ENCODE data around the gene TUB. TPM values are rescaled to one million over a fixed set of nuclear protein-coding genes. Genes with fewer than 3 reads are reported as not detected.
A peak's percentile ranks its signal among the peaks of the same experiment; 100 is the strongest.

TUB gene
- polyA plus RNA-seq, result 0.40 to 0.97 TPM (median 0.84 TPM) in 3 replicates
- polyA plus RNA-seq (2011; ENCODE audit: low read depth), result 0.10 TPM
- polyA plus RNA-seq (2011; cell fraction: cytosol; rRNA removed), result 0.45 and 0.55 TPM in 2 replicates
- 0.92 and 1.1 TPM in 2 replicates for polyA plus RNA-seq (2011; cell fraction: nucleus; rRNA removed)
- polyA plus RNA-seq (2012; ENCODE audit: low replicate concordance), result 0.14 and 0.87 TPM in 2 replicates
- polyA minus RNA-seq, result 0.53 to 2.0 TPM (median 0.83 TPM) in 3 replicates
- polyA minus RNA-seq (2011; cell fraction: cytosol; rRNA and poly(A)+ RNA removed), result 1.3 TPM
- 0.32 and 0.62 TPM in 2 replicates for polyA minus RNA-seq (2011; cell fraction: nucleus; rRNA and poly(A)+ RNA removed)

- H3K27me3 ChIP-seq (ENCODE audit: control insufficient read depth, extremely low read depth, insufficient read depth, low read length), result peaks cover 11% of the 10 kb centered on the region
- dilution Hi-C loops (cut with MboI; ENCODE audit: extremely low pct_ligation_motif_present, low sequenced_read_pairs), result no loop called here
- TF ChIP-seq EZH2 (IDR thresholded peaks at IDR 0.05; ENCODE audit: low read length), result peak; percentile 55
- TF ChIP-seq CTCF (optimal IDR thresholded peaks at IDR 0.05 in 1 of 3, IDR thresholded peaks at IDR 0.05 in 1 of 3, conservative IDR thresholded peaks at IDR 0.05 in 1 of 3; ENCODE audit: extremely low read depth in 1 of 3, insufficient read depth in 2 of 3, low read length in 3 of 3), result no peak
- H2AFZ ChIP-seq (ENCODE audit: control insufficient read depth, low read length), result peak within 1 kb of the TSS; percentile 54
- H3K36me3 ChIP-seq (ENCODE audit: control insufficient read depth in 2 of 2, extremely low read depth in 1 of 2, insufficient read depth in 2 of 2, low read length in 2 of 2), result no peaks in the 10 kb centered on the region
- H3K79me2 ChIP-seq (ENCODE audit: control insufficient read depth, insufficient read depth, low read length), result no peaks in the 10 kb centered on the region
- H4K20me1 ChIP-seq (ENCODE audit: control insufficient read depth, extremely low read depth, insufficient read depth, low read length), result no peaks in the 10 kb centered on the region
- peak within 1 kb of the TSS; percentile 34 to 54 (median 47) for H3K4me3 ChIP-seq (ENCODE audit: control insufficient read depth in 2 of 3, extremely low read depth in 1 of 3, insufficient read depth in 2 of 3, low read depth in 1 of 3, low read length in 3 of 3)
- FAIRE-seq (no peak), DNase-seq (ENCODE audit: low read depth, low spot score) (no peak)
- H3K9ac ChIP-seq (ENCODE audit: control insufficient read depth, extremely low read depth, insufficient read depth, low read length), result peak within 1 kb of the TSS; percentile 36
- no peaks in the 10 kb centered on the region for H3K9me1 ChIP-seq (ENCODE audit: control insufficient read depth, extremely low read depth, insufficient read depth, low read length)
- H3K27ac ChIP-seq (ENCODE audit: control insufficient read depth, insufficient read depth, low read length), result no peak within 1 kb of the TSS
- H3K9me3 ChIP-seq (ENCODE audit: control insufficient read depth, low read depth, low read length), result no peaks in the 10 kb centered on the region
- H3K4me2 ChIP-seq (ENCODE audit: control insufficient read depth, extremely low read depth, insufficient read depth, low read depth, low read length), result peak within 1 kb of the TSS; percentile 75
- H3K4me1 ChIP-seq (ENCODE audit: control insufficient read depth, extremely low read depth, insufficient read depth, low read length), result peaks cover 5% of the 10 kb centered on the region
Observed at GRCh38 chr11:8080674-8081590, at the start of gene TUB. TUB (plus strand) TSS chr11:8081211; CDS start chr11:8081511, 300 bp downstream.

GRCh38 chr11:8031248-8032115, 49.5 kb upstream of the TUB start:
- Histone ChIP-seq H3K9me1 (ENCODE audit: control insufficient read depth, extremely low read depth, insufficient read depth, low read length) (no peaks in the 10 kb centered on the region), H4K20me1 (ENCODE audit: control insufficient read depth, extremely low read depth, insufficient read depth, low read length) (no peaks in the 10 kb centered on the region), H3K27me3 (ENCODE audit: control insufficient read depth, extremely low read depth, insufficient read depth, low read length) (peaks cover 5% of the 10 kb centered on the region), H3K79me2 (ENCODE audit: control insufficient read depth, insufficient read depth, low read length) (no peaks in the 10 kb centered on the region), H3K9ac (ENCODE audit: control insufficient read depth, extremely low read depth, insufficient read depth, low read length) (no peak overlapping the region), H2AFZ (ENCODE audit: control insufficient read depth, low read length) (no peak overlapping the region), H3K9me3 (ENCODE audit: control insufficient read depth, low read depth, low read length) (no peaks in the 10 kb centered on the region), H3K4me2 (ENCODE audit: control insufficient read depth, extremely low read depth, insufficient read depth, low read depth, low read length) (no peak overlapping the region), H3K4me3 (ENCODE audit: control insufficient read depth in 2 of 3, extremely low read depth in 1 of 3, insufficient read depth in 2 of 3, low read depth in 1 of 3, low read length in 3 of 3) (no peak overlapping the region), H3K27ac (ENCODE audit: control insufficient read depth, insufficient read depth, low read length) (no peak overlapping the region), H3K4me1 (ENCODE audit: control insufficient read depth, extremely low read depth, insufficient read depth, low read length) (peaks cover 2% of the 10 kb centered on the region), H3K36me3 (ENCODE audit: control insufficient read depth in 2 of 2, extremely low read depth in 1 of 2, insufficient read depth in 2 of 2, low read length in 2 of 2) (no peaks in the 10 kb centered on the region)
- DNase-seq (ENCODE audit: low read depth, low spot score) (no peak), FAIRE-seq (no peak)
- no peak for TF ChIP-seq EZH2 (IDR thresholded peaks at IDR 0.05; ENCODE audit: low read length)
- TF ChIP-seq CTCF (optimal IDR thresholded peaks at IDR 0.05 in 1 of 3, IDR thresholded peaks at IDR 0.05 in 1 of 3, conservative IDR thresholded peaks at IDR 0.05 in 1 of 3; ENCODE audit: extremely low read depth in 1 of 3, insufficient read depth in 2 of 3, low read length in 3 of 3), result no peak
- dilution Hi-C loops (cut with MboI; ENCODE audit: extremely low pct_ligation_motif_present, low sequenced_read_pairs), result no loop called here

Measured in keratinocyte (primary cell).